Measurements from ENCODE around the gene LPCAT4.

Gene LPCAT4

DNA sequence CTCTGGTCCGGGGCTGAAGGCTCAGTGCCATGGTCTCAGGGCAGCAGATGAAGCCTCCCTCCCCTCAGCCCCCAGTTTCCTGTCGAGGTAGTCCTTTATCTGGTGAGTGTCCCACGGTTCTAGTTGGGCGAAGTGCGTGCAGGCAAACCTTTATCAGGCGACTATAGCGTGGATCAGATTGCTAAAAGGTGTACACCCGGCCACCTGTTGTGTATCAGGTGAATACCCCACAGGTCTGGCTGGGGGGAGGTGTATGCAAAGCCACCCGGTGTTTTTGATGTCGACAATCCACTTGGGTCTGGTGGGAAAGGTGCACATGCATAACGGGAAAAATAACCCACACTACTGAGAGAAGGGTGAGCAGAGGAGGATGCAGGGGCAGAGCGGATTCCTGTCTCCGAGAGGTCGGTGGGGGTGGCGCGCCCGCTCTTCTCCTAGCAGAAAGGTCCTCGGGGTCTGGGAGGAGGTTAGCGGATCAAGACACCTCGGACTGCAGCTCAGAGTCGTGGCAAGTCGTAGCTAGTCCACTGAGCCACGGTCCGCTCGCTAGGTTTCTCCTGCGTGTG lies 29.9 kb downstream of the LPCAT4 start:
- no peak for DNase-seq (ENCODE audit: low read depth)

DNA sequence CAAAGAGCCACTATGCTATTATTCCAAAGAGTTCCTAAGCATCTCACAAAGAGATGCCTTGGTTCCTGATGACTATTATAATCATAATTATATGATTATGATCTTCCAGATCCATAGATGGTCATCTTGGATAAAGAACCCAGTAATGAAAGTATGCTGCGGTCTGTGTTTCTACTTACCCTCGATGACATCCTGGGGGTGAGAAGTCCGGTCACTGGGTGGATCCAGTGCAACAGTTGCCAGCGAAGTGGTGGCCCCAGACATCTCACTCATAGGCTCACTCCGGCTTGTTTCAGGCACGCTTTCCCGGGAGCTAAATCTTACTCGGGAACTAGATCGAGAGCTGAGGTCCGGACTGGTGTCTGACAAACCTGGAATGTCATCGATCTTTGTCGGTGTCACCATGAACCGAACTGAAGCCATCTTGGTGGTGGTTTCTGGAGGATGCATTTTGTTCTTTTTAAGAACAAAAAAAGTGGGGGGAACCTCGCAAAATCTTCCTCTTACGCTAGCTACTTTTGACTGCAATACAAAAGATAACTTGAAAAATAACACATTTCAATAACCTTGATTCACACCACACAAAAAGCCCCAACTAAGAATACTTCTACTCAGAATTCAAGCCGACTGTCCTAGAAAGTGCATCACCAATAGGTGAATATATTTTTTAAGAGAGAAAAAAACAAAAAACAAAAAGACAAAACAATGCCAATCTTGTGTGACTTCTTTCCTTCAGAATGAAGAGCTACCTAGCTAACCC lies 30.6 kb downstream of the LPCAT4 start:
- no peak for DNase-seq (ENCODE audit: low read depth)

GRCh38 chr15:34335176-34336032 lies 31.6 kb downstream of the LPCAT4 start:
- no peak for DNase-seq (ENCODE audit: low read depth)

DNA sequence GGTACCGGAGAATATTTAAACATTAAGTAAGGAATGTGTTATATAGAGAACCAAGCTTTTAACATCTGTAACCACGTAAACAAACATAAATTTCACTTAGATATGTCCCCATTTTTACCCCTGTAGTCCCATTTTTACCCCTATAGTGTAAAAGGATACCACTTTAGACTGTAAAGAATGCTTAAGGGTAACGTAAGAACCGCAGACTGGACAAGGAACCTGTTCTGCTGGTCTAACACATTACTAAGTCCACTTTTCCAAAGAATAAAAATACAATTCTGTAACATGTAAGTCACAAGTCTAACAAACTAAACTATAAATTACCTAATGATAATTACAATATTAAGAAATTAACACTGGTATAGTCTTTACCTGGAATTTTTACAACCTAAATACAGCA lies 32.3 kb downstream of the LPCAT4 start:
- no peak for DNase-seq (ENCODE audit: low read depth)

- DNase-seq (ENCODE audit: low read depth) = no peak
These were observed 34.4 kb downstream of the LPCAT4 start for GRCh38 chr15:34332553-34333120.

- DNase-seq (ENCODE audit: low read depth) = no peak
These were observed 35.2 kb downstream of the LPCAT4 start for GRCh38 chr15:34331809-34332208.

- DNase-seq (ENCODE audit: low read depth) = no peak
These were observed 36.7 kb downstream of the LPCAT4 start for GRCh38 chr15:34330279-34330678.

GRCh38 chr15:34329006-34329405 lies 38.0 kb downstream of the LPCAT4 start:
- no peak for DNase-seq (ENCODE audit: low read depth)

- DNase-seq (ENCODE audit: low read depth) = no peak
These were observed 39.1 kb downstream of the LPCAT4 start for GRCh38 chr15:34327906-34328305.

DNA sequence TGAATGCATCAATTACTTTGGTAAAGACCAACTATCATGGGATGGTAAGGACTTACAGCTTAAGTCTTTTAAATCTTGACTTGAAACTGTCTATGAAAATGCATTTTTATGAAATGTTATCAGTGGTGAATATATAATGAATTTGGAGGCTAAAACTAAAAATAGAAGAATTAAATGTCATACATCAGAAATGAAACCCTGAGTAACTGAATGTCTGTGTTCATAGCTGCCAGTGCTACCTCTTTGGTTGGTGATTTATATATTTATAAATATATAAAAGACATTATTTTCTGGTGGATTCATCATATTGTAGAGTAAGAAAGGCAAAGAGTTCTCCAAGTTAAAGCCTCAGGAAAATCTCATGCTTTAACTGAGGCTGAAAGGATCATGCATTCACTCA lies 41.6 kb downstream of the LPCAT4 start:
- DNase-seq (ENCODE audit: low read depth) = no peak

- DNase-seq (ENCODE audit: low read depth) = no peak
These were observed 42.1 kb downstream of the LPCAT4 start for GRCh38 chr15:34324933-34325332.

- no peak for DNase-seq (ENCODE audit: low read depth)
These were observed 43.8 kb downstream of the LPCAT4 start for GRCh38 chr15:34323217-34323616.

DNA sequence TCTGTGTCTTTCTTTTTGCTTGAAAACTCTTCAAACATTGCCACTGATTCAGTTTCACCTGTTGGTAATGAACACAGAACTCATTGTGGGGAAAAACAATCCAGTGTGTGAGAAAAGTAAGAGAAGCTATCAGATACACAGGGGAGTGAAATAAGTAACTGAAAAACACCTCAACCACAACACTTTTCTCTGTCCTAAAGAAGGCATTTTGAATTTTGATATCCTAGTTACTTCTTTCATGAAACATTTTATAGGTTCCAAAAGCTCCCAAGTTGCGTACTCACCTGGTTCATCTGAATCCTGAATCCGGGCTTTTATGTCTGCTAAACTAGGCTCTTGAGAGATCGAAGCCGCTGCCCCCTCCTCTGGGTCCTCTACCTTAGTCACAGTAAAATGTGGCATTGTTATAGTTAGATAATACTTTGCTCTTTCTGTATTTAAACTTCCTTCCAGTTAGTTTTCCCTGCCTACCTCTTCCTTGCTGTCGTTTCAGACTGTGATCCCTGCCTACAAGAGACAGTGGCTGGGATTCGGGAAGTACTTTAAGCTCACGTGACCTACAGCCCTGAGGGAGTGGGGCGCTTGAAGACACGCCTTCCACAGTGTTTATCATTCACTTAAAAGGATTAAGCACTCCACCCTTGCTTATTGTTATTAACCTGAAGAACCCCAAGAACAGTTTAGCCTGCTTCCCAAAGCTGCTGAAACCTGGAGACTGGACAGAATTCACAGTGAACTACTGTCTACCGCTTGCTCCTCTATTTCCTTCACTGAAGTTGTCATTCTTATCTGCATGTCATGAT lies 48.5 kb downstream of the LPCAT4 start:
- peak; percentile 73 for DNase-seq (ENCODE audit: low read depth)

- DNase-seq (ENCODE audit: low read depth) = peak; percentile 43
These were observed 52.2 kb downstream of the LPCAT4 start for GRCh38 chr15:34314491-34315490.

DNA sequence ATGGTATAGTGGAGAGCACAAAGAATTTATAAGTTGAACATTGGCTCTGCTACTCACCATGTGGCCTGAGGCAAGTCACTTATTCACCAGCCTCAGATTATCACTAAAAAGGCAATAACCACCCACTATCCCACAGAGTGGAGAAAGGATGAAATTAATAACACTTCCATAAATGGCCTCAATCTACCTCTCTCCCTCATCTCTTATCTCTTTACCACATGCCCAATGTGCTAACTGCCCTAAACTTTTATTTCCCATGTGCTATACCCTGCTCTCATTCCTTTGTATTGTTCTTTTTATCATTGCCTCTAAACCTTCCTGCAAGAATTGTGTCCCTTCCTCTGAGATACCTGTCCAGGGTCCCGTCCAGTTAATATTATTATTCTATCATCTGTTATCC lies 55.4 kb downstream of the LPCAT4 start:
- no peak for DNase-seq (ENCODE audit: low read depth)
